BJ (cell line): ENCODE results near the gene PRDM5. TPM values are rescaled to one million over a fixed set of nuclear protein-coding genes. Genes with fewer than 3 reads are reported as not detected.

Source experiments
- CTCF ChIA-PET: fragments of 350-600 bp; formaldehyde crosslinking; extraction: SDS; loops from one replicate; lab custom pipeline; 2021; ENCODE audit warnings: antibody characterized with exemption, inconsistent platforms; lab: Yijun Ruan, JAX
- POLR2A ChIA-PET: fragments of 300-600 bp; sonication (Branson Sonifier 250); formaldehyde crosslinking; extraction: SDS; loops from one replicate; lab custom pipeline; 2021; ENCODE audit warnings: antibody characterized with exemption; lab: Charles Lee
- DNase-seq: peaks from one replicate; pipeline ENCODE4 v3.0.0-alpha.2; 2011; ENCODE audit warnings: low read depth
- H3K27me3 ChIP-seq: 2 replicates; pipeline ENCODE4 v1.6.0; 2011; ENCODE audit warnings: low read length; ENCODE audit not compliant: control insufficient read depth, insufficient read depth
- H3K36me3 ChIP-seq: 2 replicates; pipeline ENCODE4 v1.5.1; 2011; ENCODE audit warnings: low read length; ENCODE audit not compliant: control insufficient read depth, insufficient read depth
- H3K4me3 ChIP-seq: 2 replicates; pipeline ENCODE4 v1.5.1; 2011; ENCODE audit warnings: low read depth, mild to moderate bottlenecking, control low read depth, low read length
- CTCF ChIP-seq: IDR thresholded peaks from 2 replicates; pipeline ENCODE4 v1.5.1; 2011; ENCODE audit warnings: low read depth, mild to moderate bottlenecking, control low read depth, inconsistent platforms, low read length, moderate library complexity; ENCODE audit not compliant: insufficient read depth
- polyA plus RNA-seq: library from polyadenylated mRNA; depleted of rRNA; stranded (reverse); fragments of >200 nt; gene quantifications from 2 replicates; pipeline ENCODE4 v1.2.3, GENCODE V29; 2011

The PRDM5 gene
- polyA plus RNA-seq, 1 experiment = 5.3 TPM

DNA sequence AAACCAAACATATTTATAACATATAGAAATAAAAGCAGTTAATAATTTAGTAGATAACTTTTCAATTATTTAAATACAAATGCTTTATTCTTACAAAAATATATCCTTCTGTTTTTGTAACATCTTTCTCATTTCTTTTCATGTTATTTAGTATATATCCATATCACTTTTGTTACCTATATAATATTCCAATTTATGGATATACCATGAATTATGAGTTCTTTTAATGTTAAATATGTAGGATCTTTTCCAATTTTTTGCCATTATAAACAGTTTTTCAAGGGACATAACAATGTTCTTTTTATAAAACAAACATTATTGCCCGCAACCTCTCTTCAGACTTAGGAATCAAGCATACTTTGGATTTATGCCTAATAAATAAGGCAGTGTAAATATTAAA, 151.6 kb downstream of the PRDM5 start:
- Histone ChIP-seq H3K36me3 (no peaks in the 10 kb centered on the region), H3K4me3 (no peak overlapping the region), H3K27me3 (no peaks in the 10 kb centered on the region)
- no peak for TF ChIP-seq CTCF
- no peak for DNase-seq
- CTCF ChIA-PET = no interaction called here
- POLR2A ChIA-PET = no interaction called here

DNA sequence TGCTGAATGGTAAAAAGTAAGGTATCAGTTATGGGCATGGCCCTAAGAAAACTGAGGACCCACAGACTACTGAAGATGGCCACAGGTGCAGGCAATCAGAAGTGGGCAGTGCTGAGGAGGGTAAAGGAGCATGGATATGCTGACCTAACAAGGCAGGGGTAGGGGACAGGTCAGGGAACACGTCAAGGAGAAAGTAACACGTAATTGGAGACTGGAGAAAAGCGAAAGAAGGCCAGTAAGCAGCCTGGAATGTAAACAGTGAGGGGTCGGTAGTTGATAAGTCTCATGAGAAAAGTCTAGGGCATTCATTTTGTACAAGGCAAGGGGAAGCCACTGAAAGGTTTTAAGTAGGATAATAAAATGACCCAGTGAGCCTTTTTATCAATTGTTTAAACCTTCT, 153.3 kb downstream of the PRDM5 start:
- Histone ChIP-seq H3K4me3 (no peak overlapping the region), H3K27me3 (no peaks in the 10 kb centered on the region), H3K36me3 (no peaks in the 10 kb centered on the region)
- ChIA-PET POLR2A (no interaction called here), CTCF (no interaction called here)
- no peak for DNase-seq
- TF ChIP-seq CTCF = no peak

- no peak for DNase-seq
- H3K36me3 ChIP-seq = no peaks in the 10 kb centered on the region
- H3K27me3 ChIP-seq = no peaks in the 10 kb centered on the region
- POLR2A ChIA-PET = no interaction called here
- CTCF ChIA-PET = interaction anchor here (0.7 kb wide), 1 partner anchor 13 kb away, joined by 3 read pairs; no protein-coding TSS in a partner anchor
- no peak overlapping the region for H3K4me3 ChIP-seq
- TF ChIP-seq CTCF = no peak
Observed at GRCh38 chr4:120765260-120765680, 157.3 kb downstream of the PRDM5 start.

DNA sequence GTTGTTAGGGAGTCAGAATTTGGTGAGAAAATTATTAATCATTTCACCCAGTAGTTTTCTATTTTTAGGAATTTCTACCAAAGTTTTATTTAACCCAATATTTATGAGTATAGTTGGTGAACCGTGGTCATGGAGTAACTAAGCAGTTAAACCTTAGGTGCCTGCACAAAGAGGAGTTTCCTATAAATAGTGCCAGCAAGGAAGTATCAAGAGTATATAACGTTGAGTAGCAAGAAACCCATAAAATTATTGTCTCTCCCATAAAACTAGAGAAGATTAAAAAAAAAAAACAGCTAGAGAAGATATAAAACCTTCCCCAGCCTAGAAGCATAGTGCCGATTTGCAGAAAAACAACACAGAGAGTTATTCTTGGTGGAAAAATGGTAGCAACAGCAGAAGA, 158.9 kb downstream of the PRDM5 start:
- Histone ChIP-seq H3K4me3 (no peak overlapping the region), H3K27me3 (no peaks in the 10 kb centered on the region), H3K36me3 (no peaks in the 10 kb centered on the region)
- DNase-seq = no peak
- TF ChIP-seq CTCF = no peak
- CTCF ChIA-PET = no interaction called here
- POLR2A ChIA-PET = no interaction called here

- no peaks in the 10 kb centered on the region for H3K27me3 ChIP-seq
- H3K36me3 ChIP-seq = no peaks in the 10 kb centered on the region; the same call in 1 of the 2 replicates
- ChIA-PET CTCF (no interaction called here), POLR2A (no interaction called here)
- TF ChIP-seq CTCF = no peak
- no peak overlapping the region for H3K4me3 ChIP-seq
- no peak for DNase-seq
Observed at GRCh38 chr4:120761070-120761469, 161.5 kb downstream of the PRDM5 start.
